Activated CD8-positive, alpha-beta memory T cell treated with anti-CD3 and anti-CD28 coated beads for 48 hours (primary cell): ENCODE data around the gene ADAMTS13.

Source experiments
- DNase-seq, 3 experiments: peaks; one replicate each; pipeline ENCODE4 v3.0.0-alpha.2; 2020; ENCODE audit warnings: low read depth in 2 of 3, low spot score in 2 of 3

Gene ADAMTS13

GRCh38 chr9:133507246-133507965, 85.2 kb downstream of the ADAMTS13 start:
- no peak for DNase-seq

GRCh38 chr9:133508046-133508445, 85.9 kb downstream of the ADAMTS13 start:
- no peak for DNase-seq
